Vagina (tissue), 2 donors: ENCODE data around the gene ITGB3BP. TPM values are rescaled to one million over a fixed set of nuclear protein-coding genes. Genes with fewer than 3 reads are reported as not detected.

Experiments used
- DNase-seq, 2 donors: peaks; one replicate each; pipeline ENCODE4 v3.0.0-alpha.2; 2017; ENCODE audit errors: extremely low spot score in 2 of 2
- H3K27ac ChIP-seq: fragments of 200-600 bp; sonication (generic); one replicate; pipeline ENCODE4 v1.5.1; 2019
- H3K27me3 ChIP-seq: fragments of 200-600 bp; sonication (generic); one replicate; pipeline ENCODE4 v1.5.1; 2019
- H3K36me3 ChIP-seq, 2 donors: fragments of 200-600 bp; sonication (generic); one replicate each; pipeline ENCODE4 v1.5.1; 2017 to 2019
- H3K4me1 ChIP-seq: fragments of 200-600 bp; sonication (generic); one replicate; pipeline ENCODE4 v1.5.1; 2019
- H3K4me3 ChIP-seq, 2 donors: fragments of 200-600 bp; sonication (generic); 1 replicate in 1 of 2; 2 replicates in 1 of 2; pipeline ENCODE4 v1.5.1; 2016 to 2019
- H3K9me3 ChIP-seq: fragments of 200-600 bp; sonication (generic); one replicate; pipeline ENCODE4 v1.5.1; 2019
- CTCF ChIP-seq, 3 experiments: fragments of 450-650 bp in 2 of 3; fragments of 200-600 bp in 1 of 3; sonication (generic) in 1 of 3; IDR thresholded peaks; one replicate each; pipeline ENCODE4 v1.5.1; 2017 to 2019; ENCODE audit warnings: antibody characterized with exemption in 3 of 3, mild to moderate bottlenecking in 2 of 3, moderate library complexity in 2 of 3
- POLR2A ChIP-seq, 2 donors: fragments of 450-650 bp; IDR thresholded peaks; one replicate each; pipeline ENCODE4 v1.6.1; 2017; ENCODE audit warnings: antibody characterized with exemption in 2 of 2, mild to moderate bottlenecking in 2 of 2, moderate library complexity in 2 of 2
- POLR2AphosphoS5 ChIP-seq, 2 donors: sonication (generic); formaldehyde crosslinking; IDR thresholded peaks; one replicate each; pipeline ENCODE4 v1.9.0; 2017; ENCODE audit warnings: antibody characterized with exemption in 2 of 2, mild to moderate bottlenecking in 2 of 2, low read depth in 1 of 2; ENCODE audit not compliant: insufficient read depth in 1 of 2
- intact Hi-C: fragments of 100-400 bp; cut with DNase I; formaldehyde crosslinking; loops from one replicate; pipeline ENCODE4 v1.15.1; 2023
- total RNA-seq: library from RNA; depleted of rRNA; stranded (reverse); fragments of >200 nt; gene quantifications from one replicate; pipeline ENCODE4 v1.2.3, GENCODE V29; 2016

Gene ITGB3BP
- total RNA-seq, 1 donor from 2014 or later, result 11.8 TPM

- H3K27ac ChIP-seq, result no peak overlapping the region
- H3K4me3 ChIP-seq, result no peak overlapping the region
- no peak for DNase-seq
- no peak for TF ChIP-seq POLR2AphosphoS5 (IDR thresholded peaks at IDR 0.05; ENCODE audit: insufficient read depth in 1 of 2, low read depth in 1 of 2)
- no peak for TF ChIP-seq CTCF (IDR thresholded peaks at IDR 0.05)
- no peak for TF ChIP-seq POLR2A (IDR thresholded peaks at IDR 0.05)
- H3K36me3 ChIP-seq, result no peaks in the 10 kb centered on the region
- intact Hi-C loops, result no loop called here
- peaks cover 10% of the 10 kb centered on the region for H3K9me3 ChIP-seq
- no peaks in the 10 kb centered on the region for H3K27me3 ChIP-seq
- H3K4me1 ChIP-seq, result no peaks in the 10 kb centered on the region
Observed at GRCh38 chr1:63466759-63467158, 56.3 kb downstream of the ITGB3BP start.

GRCh38 chr1:63466181-63466580 is 56.8 kb downstream of the ITGB3BP start:
- Histone ChIP-seq H3K27ac (no peak overlapping the region), H3K36me3 (no peaks in the 10 kb centered on the region), H3K9me3 (peaks cover 13% of the 10 kb centered on the region), H3K27me3 (no peaks in the 10 kb centered on the region), H3K4me1 (no peaks in the 10 kb centered on the region), H3K4me3 (no peak overlapping the region)
- TF ChIP-seq CTCF (IDR thresholded peaks at IDR 0.05) (no peak), POLR2AphosphoS5 (IDR thresholded peaks at IDR 0.05; ENCODE audit: insufficient read depth in 1 of 2, low read depth in 1 of 2) (no peak), POLR2A (IDR thresholded peaks at IDR 0.05) (no peak)
- no peak for DNase-seq
- intact Hi-C loops, result no loop called here

GRCh38 chr1:63463248-63463647 is 59.8 kb downstream of the ITGB3BP start:
- no peaks in the 10 kb centered on the region for H3K36me3 ChIP-seq
- H3K27ac ChIP-seq, result no peak overlapping the region
- H3K4me1 ChIP-seq, result no peaks in the 10 kb centered on the region
- H3K4me3 ChIP-seq, result no peak overlapping the region
- DNase-seq, result no peak
- intact Hi-C loops, result no loop called here
- TF ChIP-seq CTCF (IDR thresholded peaks at IDR 0.05) (no peak), POLR2A (IDR thresholded peaks at IDR 0.05) (no peak), POLR2AphosphoS5 (IDR thresholded peaks at IDR 0.05; ENCODE audit: insufficient read depth in 1 of 2, low read depth in 1 of 2) (no peak)
- no peaks in the 10 kb centered on the region for H3K27me3 ChIP-seq
- H3K9me3 ChIP-seq, result peaks cover 13% of the 10 kb centered on the region

GRCh38 chr1:63461661-63462230 is 61.3 kb downstream of the ITGB3BP start:
- peaks cover 13% of the 10 kb centered on the region for H3K9me3 ChIP-seq
- H3K27me3 ChIP-seq, result no peaks in the 10 kb centered on the region
- no peak for DNase-seq
- H3K27ac ChIP-seq, result no peak overlapping the region
- intact Hi-C loops, result no loop called here
- no peaks in the 10 kb centered on the region for H3K4me1 ChIP-seq
- H3K4me3 ChIP-seq, result no peak overlapping the region
- no peaks in the 10 kb centered on the region for H3K36me3 ChIP-seq
- TF ChIP-seq CTCF (IDR thresholded peaks at IDR 0.05) (no peak), POLR2AphosphoS5 (IDR thresholded peaks at IDR 0.05; ENCODE audit: insufficient read depth in 1 of 2, low read depth in 1 of 2) (no peak), POLR2A (IDR thresholded peaks at IDR 0.05) (no peak)

GRCh38 chr1:63458750-63459149 is 64.3 kb downstream of the ITGB3BP start:
- no peak overlapping the region for H3K4me3 ChIP-seq
- no peak overlapping the region for H3K27ac ChIP-seq
- no peaks in the 10 kb centered on the region for H3K36me3 ChIP-seq
- intact Hi-C loops, result no loop called here
- H3K4me1 ChIP-seq, result no peaks in the 10 kb centered on the region
- H3K27me3 ChIP-seq, result no peaks in the 10 kb centered on the region
- H3K9me3 ChIP-seq, result peaks cover 13% of the 10 kb centered on the region
- no peak for TF ChIP-seq POLR2A (IDR thresholded peaks at IDR 0.05)
- DNase-seq, result no peak
